Erythroblast (primary cell): Measurements from ENCODE around the gene CFAP410.
"Not testable (repeated sequence)": the region's sequence is repeated elsewhere in the genome, so short reads cannot be mapped to it uniquely, and the experiment has no call there.

Experiments
- DNase-seq, 2 experiments: peaks; one replicate each; lab custom pipeline; 2025; lab: John Stamatoyannopoulos, UW
- GATA1 ChIP-seq: IDR thresholded peaks from 2 replicates; pipeline ENCODE4 v1.6.1; 2011; ENCODE audit warnings: low read depth, mild to moderate bottlenecking, control low read depth, low read length, moderate library complexity
- POLR2A ChIP-seq: IDR thresholded peaks from 2 replicates; pipeline ENCODE4 v1.6.1; 2011; ENCODE audit warnings: mild to moderate bottlenecking, low read length

The CFAP410 gene

GRCh38 chr21:44283948-44284347, 55.2 kb downstream of the CFAP410 start:
- TF ChIP-seq GATA1: no peak
- TF ChIP-seq POLR2A: no peak
- DNase-seq: no peak

DNA sequence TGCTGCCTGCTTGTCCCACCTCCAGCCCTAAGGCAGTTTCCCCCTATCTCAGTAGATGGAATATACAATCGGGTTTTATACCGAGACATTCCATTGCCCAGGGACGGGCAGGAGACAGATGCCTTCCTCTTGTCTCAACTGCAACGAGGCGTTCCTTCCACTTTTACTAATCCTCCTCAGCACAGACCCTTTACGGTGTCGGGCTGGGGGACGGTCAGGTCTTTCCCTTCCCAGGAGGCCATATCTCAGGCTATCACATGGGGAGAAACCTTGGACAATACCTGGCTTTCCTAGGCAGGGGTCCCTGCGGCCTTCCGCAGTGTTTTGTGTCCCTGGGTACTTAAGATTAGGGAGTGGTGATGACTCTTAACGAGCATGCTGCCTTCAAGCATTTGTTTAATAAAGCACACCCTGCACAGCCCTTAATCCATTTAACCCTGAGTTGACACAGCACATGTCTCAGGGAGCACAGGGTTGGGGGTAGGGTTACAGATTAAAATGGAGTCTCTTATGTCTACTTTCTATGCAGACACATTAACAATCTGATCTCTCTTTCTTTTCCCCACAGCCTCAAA, 55.9 kb downstream of the CFAP410 start:
- not testable (repeated sequence) for DNase-seq

- no peak for DNase-seq
- no peak for TF ChIP-seq POLR2A
- TF ChIP-seq GATA1: no peak
Measured at GRCh38 chr21:44282370-44282769, 56.8 kb downstream of the CFAP410 start.

GRCh38 chr21:44281801-44282200, 57.4 kb downstream of the CFAP410 start:
- no peak for DNase-seq

DNA sequence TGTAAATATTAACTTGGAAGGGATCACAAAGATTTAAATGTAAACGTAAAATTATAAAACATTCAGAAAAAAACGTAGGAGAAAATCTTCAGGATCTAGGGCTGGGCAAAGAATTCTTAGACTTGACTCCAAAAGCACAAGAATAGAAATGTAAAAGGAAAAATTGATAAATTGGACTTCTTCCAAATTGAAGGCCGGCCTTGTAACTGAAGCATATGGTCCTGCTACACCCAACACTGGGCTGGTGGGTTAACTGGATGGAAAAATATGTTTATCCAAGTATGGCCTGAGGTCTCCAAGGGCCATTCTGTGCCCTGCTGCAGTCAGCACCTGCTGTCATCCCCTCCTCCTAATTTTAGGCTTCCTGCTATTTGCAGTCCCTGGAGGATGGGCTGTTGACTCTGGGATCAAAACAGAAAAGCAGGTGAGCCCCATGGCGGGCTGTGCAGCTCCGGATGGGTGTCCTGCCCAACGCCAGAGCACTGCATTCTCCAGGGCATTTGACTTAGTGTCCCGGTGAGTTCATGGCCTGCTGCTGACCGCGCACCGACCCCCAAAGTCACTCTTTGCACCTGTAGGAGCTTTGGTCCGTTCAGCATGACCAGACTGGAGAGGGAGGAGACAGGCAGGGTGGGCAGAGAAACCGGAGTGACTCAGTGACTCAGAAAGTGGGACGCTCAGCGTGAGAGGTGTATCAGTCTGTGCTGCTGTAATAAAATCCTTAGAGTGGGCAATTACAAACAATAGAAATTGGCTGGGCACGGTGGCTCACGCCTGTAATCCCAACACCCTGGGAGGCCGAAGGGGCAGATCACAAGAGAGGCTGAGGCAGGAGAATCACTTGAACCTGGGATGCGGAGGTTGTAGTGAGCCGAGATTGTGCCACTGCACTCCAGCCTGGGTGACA, 59.6 kb downstream of the CFAP410 start:
- no peak for TF ChIP-seq GATA1
- no peak for TF ChIP-seq POLR2A
- no peak for DNase-seq

More at GRCh38 chr21:44281801-44282200, 57.4 kb downstream of the CFAP410 start:
- no peak for TF ChIP-seq GATA1
- TF ChIP-seq POLR2A: no peak
